Measurements from ENCODE around the gene GDPD5. TPM values are rescaled to one million over a fixed set of nuclear protein-coding genes. Genes with fewer than 3 reads are reported as not detected.

Gene GDPD5
- total RNA-seq, 2 experiments from 2014 or later = 13.5 to 57.3 TPM

- Histone ChIP-seq H3K4me1 (ENCODE audit: insufficient read depth, low read length, poor library complexity, severe bottlenecking) (peaks cover 23% of the 10 kb centered on the region), H3K36me3 (ENCODE audit: insufficient read depth, low read length) (no peaks in the 10 kb centered on the region), H3K9me2 (ENCODE audit: insufficient read depth, low read length) (no peaks in the 10 kb centered on the region), H3K79me2 (ENCODE audit: insufficient read depth, low read depth, low read length) (no peaks in the 10 kb centered on the region), H4K20me1 (ENCODE audit: insufficient read depth, low read length) (no peaks in the 10 kb centered on the region), H3K4me3 (ENCODE audit: low read depth, low read length, poor library complexity, severe bottlenecking) (no peak overlapping the region), H2AFZ (ENCODE audit: low read length) (no peak overlapping the region), H3K4me2 (ENCODE audit: low read length) (no peak overlapping the region), H3K9me3 (ENCODE audit: low read length) (no peaks in the 10 kb centered on the region), H3K27ac (ENCODE audit: low read depth, low read length, poor library complexity, severe bottlenecking) (no peak overlapping the region)
- CTCF ChIA-PET (ENCODE audit: unreplicated experiment) = no interaction called here
- POLR2A ChIA-PET = interaction anchor here (0.5 to 0.6 kb wide), 2 partner anchors 290 to 599 kb away, joined by 3 read pairs; no protein-coding TSS in a partner anchor
- no peak for TF ChIP-seq CTCF (conservative IDR thresholded peaks at IDR 0.05; ENCODE audit: low read length)
- no peak for TF ChIP-seq EZH2phosphoT487 (IDR thresholded peaks at IDR 0.05; ENCODE audit: borderline replicate concordance, low read depth, low read length)
- intact Hi-C loops (cut with micrococcal nuclease; ENCODE audit: unreplicated experiment) = no loop called here
- DNase-seq (ENCODE audit: low spot score) = no peak
- BruUV-seq (replicated peaks) = TSS peak; percentile 68
Observed at GRCh38 chr11:75527938-75528735, 2.4 kb upstream of the GDPD5 start.

DNA sequence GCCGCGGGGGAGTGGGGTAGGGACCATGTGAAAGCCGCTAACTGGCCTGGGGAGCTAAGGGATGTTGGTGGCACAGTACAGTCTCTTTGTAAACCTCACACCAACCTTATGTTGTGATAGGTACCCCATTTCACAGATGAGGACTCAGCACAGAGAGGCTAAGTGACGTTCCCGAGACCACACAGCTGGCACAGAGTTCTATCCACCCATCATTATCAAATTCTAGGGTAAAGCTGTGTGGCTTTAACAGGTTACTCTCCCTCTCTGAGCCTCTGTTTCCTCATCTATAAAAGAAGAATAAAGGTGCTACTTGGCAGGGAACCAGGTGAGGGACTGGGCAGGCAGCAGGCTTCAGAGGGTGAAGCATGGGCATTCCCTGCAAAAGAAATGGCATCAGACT lies 1.4 kb upstream of the GDPD5 start:
- intact Hi-C loops (cut with micrococcal nuclease; ENCODE audit: unreplicated experiment) = no loop called here

More for the DNA sequence above, 1.4 kb upstream of the GDPD5 start:
- ChIA-PET CTCF (ENCODE audit: unreplicated experiment) (no interaction called here), POLR2A (interaction anchor here (0.6 to 0.7 kb wide), 3 partner anchors 10 to 600 kb away, joined by 3 to 4 read pairs (median 3); no protein-coding TSS in a partner anchor)
- no TSS peak for BruUV-seq (replicated peaks)
- Histone ChIP-seq H3K9me3 (ENCODE audit: low read length) (no peaks in the 10 kb centered on the region), H4K20me1 (ENCODE audit: insufficient read depth, low read length) (no peaks in the 10 kb centered on the region), H3K9me2 (ENCODE audit: insufficient read depth, low read length) (no peaks in the 10 kb centered on the region), H3K79me2 (ENCODE audit: insufficient read depth, low read depth, low read length) (no peaks in the 10 kb centered on the region), H2AFZ (ENCODE audit: low read length) (no peak overlapping the region), H3K4me1 (ENCODE audit: insufficient read depth, low read length, poor library complexity, severe bottlenecking) (peaks cover 34% of the 10 kb centered on the region), H3K4me3 (ENCODE audit: low read depth, low read length, poor library complexity, severe bottlenecking) (no peak overlapping the region), H3K36me3 (ENCODE audit: insufficient read depth, low read length) (no peaks in the 10 kb centered on the region), H3K4me2 (ENCODE audit: low read length) (no peak overlapping the region), H3K27ac (ENCODE audit: low read depth, low read length, poor library complexity, severe bottlenecking) (no peak overlapping the region)
- DNase-seq (ENCODE audit: low spot score) = no peak
- no peak for TF ChIP-seq EZH2phosphoT487 (IDR thresholded peaks at IDR 0.05; ENCODE audit: borderline replicate concordance, low read depth, low read length)
- TF ChIP-seq CTCF (conservative IDR thresholded peaks at IDR 0.05; ENCODE audit: low read length) = no peak
